Measurements from ENCODE around the gene CCDC91. TPM values are rescaled to one million over a fixed set of nuclear protein-coding genes. Genes with fewer than 3 reads are reported as not detected.

CCDC91 gene
- polyA plus RNA-seq, 1 donor from 2014 or later = 11.6 TPM

GRCh38 chr12:28424965-28425364, 234.7 kb downstream of the CCDC91 start:
- no peaks in the 10 kb centered on the region for H3K9me2 ChIP-seq (ENCODE audit: insufficient read depth, low read length)
- H2AFZ ChIP-seq (ENCODE audit: low read depth, low read length) = no peak overlapping the region
- no peak overlapping the region for H3K4me3 ChIP-seq (ENCODE audit: low read length)
- no peak overlapping the region for H3K9ac ChIP-seq (ENCODE audit: low read length)
- H3K27ac ChIP-seq (ENCODE audit: low read length) = no peak overlapping the region
- no peak for TF ChIP-seq EZH2 (IDR thresholded peaks at IDR 0.05; ENCODE audit: borderline replicate concordance, insufficient read depth, low read length, poor library complexity, severe bottlenecking)
- TF ChIP-seq MXI1 (conservative IDR thresholded peaks at IDR 0.05; ENCODE audit: poor library complexity, severe bottlenecking) = no peak
- TF ChIP-seq CTCF (IDR thresholded peaks at IDR 0.05; ENCODE audit: poor library complexity, severe bottlenecking) = no peak
- TF ChIP-seq POLR2AphosphoS5 (IDR thresholded peaks at IDR 0.05) = no peak
- TF ChIP-seq SMC3 (conservative IDR thresholded peaks at IDR 0.05; ENCODE audit: poor library complexity) = no peak
- TF ChIP-seq REST (IDR thresholded peaks at IDR 0.05; ENCODE audit: borderline replicate concordance) = no peak
- H3K27me3 ChIP-seq (ENCODE audit: insufficient read depth, low read depth, low read length) = no peaks in the 10 kb centered on the region
- H4K20me1 ChIP-seq (ENCODE audit: insufficient read depth) = no peaks in the 10 kb centered on the region
- no peaks in the 10 kb centered on the region for H3K9me3 ChIP-seq (ENCODE audit: low read length)
- no peaks in the 10 kb centered on the region for H3F3A ChIP-seq (ENCODE audit: insufficient read depth, low read length, poor library complexity, severe bottlenecking)
- no peaks in the 10 kb centered on the region for H3K79me2 ChIP-seq (replicated peaks; ENCODE audit: insufficient read depth, low read length)
- H3K4me2 ChIP-seq (ENCODE audit: low read length) = no peak overlapping the region
- H3K36me3 ChIP-seq (ENCODE audit: insufficient read depth, low read length) = no peaks in the 10 kb centered on the region

GRCh38 chr12:28425526-28425925, 235.3 kb downstream of the CCDC91 start:
- Histone ChIP-seq H3K9me2 (ENCODE audit: insufficient read depth, low read length) (no peaks in the 10 kb centered on the region), H4K20me1 (ENCODE audit: insufficient read depth) (no peaks in the 10 kb centered on the region), H3K9ac (ENCODE audit: low read length) (no peak overlapping the region), H2AFZ (ENCODE audit: low read depth, low read length) (no peak overlapping the region), H3K4me3 (ENCODE audit: low read length) (no peak overlapping the region), H3K9me3 (ENCODE audit: low read length) (no peaks in the 10 kb centered on the region), H3K27ac (ENCODE audit: low read length) (no peak overlapping the region), H3K79me2 (replicated peaks; ENCODE audit: insufficient read depth, low read length) (no peaks in the 10 kb centered on the region), H3K36me3 (ENCODE audit: insufficient read depth, low read length) (no peaks in the 10 kb centered on the region), H3F3A (ENCODE audit: insufficient read depth, low read length, poor library complexity, severe bottlenecking) (no peaks in the 10 kb centered on the region), H3K27me3 (ENCODE audit: insufficient read depth, low read depth, low read length) (no peaks in the 10 kb centered on the region), H3K4me2 (ENCODE audit: low read length) (no peak overlapping the region)
- TF ChIP-seq TAF1 (IDR thresholded peaks at IDR 0.05; ENCODE audit: low read depth) (no peak), CTCF (IDR thresholded peaks at IDR 0.05; ENCODE audit: poor library complexity, severe bottlenecking) (no peak), POLR2AphosphoS5 (IDR thresholded peaks at IDR 0.05) (no peak)

Measured in neural cell (in vitro differentiated cells).